RWPE2 (cell line): Measurements from ENCODE around the gene ZNRF3.

ENCODE experiments used
- ATAC-seq: fragments of 200-7000 bp; cut with Tn5 transposase; 3 replicates; pipeline ENCODE4 v1.9.1; 2021; ENCODE audit warnings: low read depth
- DNase-seq: peaks from one replicate; pipeline ENCODE4 v3.0.0-alpha.2; 2020; ENCODE audit warnings: low spot score
- H3K27ac ChIP-seq: fragments of 450-650 bp; 2 replicates; pipeline ENCODE4 v1.5.1; 2017; ENCODE audit warnings: mild to moderate bottlenecking; ENCODE audit not compliant: poor library complexity, severe bottlenecking
- H3K27me3 ChIP-seq: fragments of 250-450 bp; sonication (Bioruptor Pico); 2 replicates; pipeline ENCODE4 v1.5.1; 2021; ENCODE audit warnings: mild to moderate bottlenecking, moderate library complexity; ENCODE audit not compliant: insufficient read depth, poor library complexity, severe bottlenecking
- H3K36me3 ChIP-seq: fragments of 250-450 bp; sonication (Bioruptor Pico); 2 replicates; pipeline ENCODE4 v1.5.1; 2020; ENCODE audit warnings: low read depth, mild to moderate bottlenecking, moderate library complexity
- H3K4me1 ChIP-seq: fragments of 250-450 bp; sonication (Bioruptor Pico); 2 replicates; pipeline ENCODE4 v1.5.1; 2021; ENCODE audit warnings: mild to moderate bottlenecking, moderate library complexity; ENCODE audit not compliant: insufficient read depth, poor library complexity, severe bottlenecking
- H3K4me3 ChIP-seq: fragments of 250-450 bp; sonication (Bioruptor Pico); 2 replicates; pipeline ENCODE4 v1.5.1; 2021; ENCODE audit warnings: mild to moderate bottlenecking, moderate library complexity; ENCODE audit not compliant: severe bottlenecking
- H3K9me3 ChIP-seq: fragments of 250-450 bp; sonication (Bioruptor Pico); 2 replicates; pipeline ENCODE4 v1.5.1; 2021; ENCODE audit warnings: mild to moderate bottlenecking, moderate library complexity; ENCODE audit not compliant: severe bottlenecking
- CTCF ChIP-seq: fragments of 450-650 bp; IDR thresholded peaks from one replicate; pipeline ENCODE4 v1.5.1; 2017; ENCODE audit warnings: mild to moderate bottlenecking, moderate library complexity; ENCODE audit not compliant: poor library complexity, severe bottlenecking

ZNRF3 gene

GRCh38 chr22:28894334-28894733 is 11.0 kb downstream of the ZNRF3 start:
- Histone ChIP-seq H3K9me3 (no peaks in the 10 kb centered on the region), H3K27ac (peak overlapping the region; percentile 48), H3K27me3 (no peaks in the 10 kb centered on the region), H3K4me3 (no peak overlapping the region), H3K4me1 (peaks cover 52% of the 10 kb centered on the region), H3K36me3 (no peaks in the 10 kb centered on the region)
- no peak for TF ChIP-seq CTCF
- peak; percentile 67 for DNase-seq
- ATAC-seq: peak; percentile 86

GRCh38 chr22:28894807-28895206 is 11.4 kb downstream of the ZNRF3 start:
- H3K27ac ChIP-seq: peak overlapping the region; percentile 48
- H3K4me3 ChIP-seq: no peak overlapping the region
- no peaks in the 10 kb centered on the region for H3K27me3 ChIP-seq
- H3K36me3 ChIP-seq: no peaks in the 10 kb centered on the region
- ATAC-seq: no peak
- DNase-seq: no peak
- peaks cover 56% of the 10 kb centered on the region for H3K4me1 ChIP-seq
- no peaks in the 10 kb centered on the region for H3K9me3 ChIP-seq
- no peak for TF ChIP-seq CTCF

- DNase-seq (no peak), ATAC-seq (peak; percentile 41; the same call in 2 of the 3 replicates)
- Histone ChIP-seq H3K27me3 (no peaks in the 10 kb centered on the region), H3K27ac (peak overlapping the region; percentile 63), H3K36me3 (no peaks in the 10 kb centered on the region), H3K4me1 (peaks cover 61% of the 10 kb centered on the region), H3K4me3 (no peak overlapping the region), H3K9me3 (no peaks in the 10 kb centered on the region)
- no peak for TF ChIP-seq CTCF
Observed at GRCh38 chr22:28896611-28897010, 13.2 kb downstream of the ZNRF3 start.

- H3K27ac ChIP-seq: peak overlapping the region; percentile 63
- H3K4me3 ChIP-seq: no peak overlapping the region
- TF ChIP-seq CTCF: no peak
- ATAC-seq: no peak
- H3K27me3 ChIP-seq: no peaks in the 10 kb centered on the region
- DNase-seq: no peak
- no peaks in the 10 kb centered on the region for H3K9me3 ChIP-seq
- no peaks in the 10 kb centered on the region for H3K36me3 ChIP-seq
- H3K4me1 ChIP-seq: peaks cover 50% of the 10 kb centered on the region
Observed at GRCh38 chr22:28898233-28898629, 14.9 kb downstream of the ZNRF3 start.

GRCh38 chr22:28899199-28899853 is 16.0 kb downstream of the ZNRF3 start:
- Histone ChIP-seq H3K27ac (peak overlapping the region; percentile 63), H3K27me3 (no peaks in the 10 kb centered on the region), H3K36me3 (no peaks in the 10 kb centered on the region), H3K4me3 (no peak overlapping the region), H3K4me1 (peaks cover 47% of the 10 kb centered on the region), H3K9me3 (no peaks in the 10 kb centered on the region)
- DNase-seq (peak; percentile 73), ATAC-seq (peak; percentile 83)
- TF ChIP-seq CTCF: no peak
